Mucosa of rectum (tissue), 2 donors: ENCODE data around the gene KCNIP3.

Experiments
- H3K27ac ChIP-seq, 2 donors: one replicate each; pipeline ENCODE4 v1.7.0; 2013; ENCODE audit warnings: inconsistent platforms in 2 of 2, low read depth in 2 of 2, low read length in 2 of 2
- H3K27me3 ChIP-seq, 2 donors: one replicate each; pipeline ENCODE4 v1.7.0; 2013; ENCODE audit warnings: low read length in 2 of 2; ENCODE audit not compliant: control insufficient read depth in 2 of 2, insufficient read depth in 2 of 2
- H3K36me3 ChIP-seq, 2 donors: one replicate each; pipeline ENCODE4 v1.7.0; 2013; ENCODE audit warnings: low read length in 2 of 2; ENCODE audit not compliant: control insufficient read depth in 2 of 2, insufficient read depth in 2 of 2
- H3K4me1 ChIP-seq, 2 donors: one replicate each; pipeline ENCODE4 v1.7.0; 2013; ENCODE audit warnings: low read length in 2 of 2, mild to moderate bottlenecking in 1 of 2; ENCODE audit not compliant: control insufficient read depth in 2 of 2, insufficient read depth in 2 of 2
- H3K4me3 ChIP-seq, 2 donors: one replicate each; pipeline ENCODE4 v1.7.0; 2013; ENCODE audit warnings: low read length in 2 of 2
- H3K9ac ChIP-seq, 2 donors: one replicate each; pipeline ENCODE4 v1.7.0; 2013; ENCODE audit warnings: low read length in 2 of 2, low read depth in 1 of 2, mild to moderate bottlenecking in 1 of 2
- H3K9me3 ChIP-seq, 2 donors: one replicate each; pipeline ENCODE4 v1.7.0; 2013; ENCODE audit warnings: low read length in 2 of 2; ENCODE audit not compliant: control insufficient read depth in 2 of 2
- donor health status: healthy.
- donor health status: Normal muscosa, but diverticular disease.

The KCNIP3 gene

DNA sequence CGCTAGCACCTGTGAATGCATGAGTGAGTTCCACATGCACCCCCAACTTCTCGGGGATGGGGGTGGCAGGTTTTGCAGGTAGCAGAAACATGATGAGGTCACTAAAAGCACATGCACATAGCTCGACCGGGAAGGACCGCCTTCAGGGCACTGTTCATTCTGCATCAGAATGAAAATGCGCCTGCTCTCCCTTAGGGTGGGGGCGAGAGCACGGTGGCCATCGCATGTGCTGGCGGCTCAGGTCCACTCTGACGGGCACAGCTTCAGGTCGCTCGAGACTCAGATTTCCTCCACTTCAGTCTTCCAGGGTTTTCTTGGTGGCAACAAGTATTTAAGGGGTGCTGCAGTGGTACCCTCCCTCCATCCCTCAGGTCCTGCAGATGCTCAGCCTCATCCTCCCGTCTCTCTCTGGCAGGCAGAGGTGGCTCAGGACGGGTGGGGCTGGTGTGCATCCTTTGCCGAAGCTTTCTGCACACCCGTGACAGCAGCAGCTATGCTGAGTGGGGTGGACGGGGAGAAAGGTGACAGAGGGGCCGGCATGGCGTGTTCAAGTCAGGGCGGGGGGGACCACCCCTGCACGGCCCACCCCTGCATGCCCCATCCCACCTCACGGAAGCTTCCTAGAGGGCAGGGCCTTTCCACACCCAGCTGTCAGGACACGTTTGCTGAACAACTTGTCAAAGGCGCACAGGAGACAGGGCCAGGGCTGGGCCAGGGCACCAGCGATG, 14.8 kb downstream of the KCNIP3 start:
- Histone ChIP-seq H3K4me3 (no peak overlapping the region), H3K9ac (no peak overlapping the region), H3K9me3 (no peaks in the 10 kb centered on the region), H3K27ac (no peak overlapping the region), H3K36me3 (no peaks in the 10 kb centered on the region), H3K27me3 (no peaks in the 10 kb centered on the region), H3K4me1 (peaks cover 0 to 8% of the 10 kb centered on the region in 2 donors)

DNA sequence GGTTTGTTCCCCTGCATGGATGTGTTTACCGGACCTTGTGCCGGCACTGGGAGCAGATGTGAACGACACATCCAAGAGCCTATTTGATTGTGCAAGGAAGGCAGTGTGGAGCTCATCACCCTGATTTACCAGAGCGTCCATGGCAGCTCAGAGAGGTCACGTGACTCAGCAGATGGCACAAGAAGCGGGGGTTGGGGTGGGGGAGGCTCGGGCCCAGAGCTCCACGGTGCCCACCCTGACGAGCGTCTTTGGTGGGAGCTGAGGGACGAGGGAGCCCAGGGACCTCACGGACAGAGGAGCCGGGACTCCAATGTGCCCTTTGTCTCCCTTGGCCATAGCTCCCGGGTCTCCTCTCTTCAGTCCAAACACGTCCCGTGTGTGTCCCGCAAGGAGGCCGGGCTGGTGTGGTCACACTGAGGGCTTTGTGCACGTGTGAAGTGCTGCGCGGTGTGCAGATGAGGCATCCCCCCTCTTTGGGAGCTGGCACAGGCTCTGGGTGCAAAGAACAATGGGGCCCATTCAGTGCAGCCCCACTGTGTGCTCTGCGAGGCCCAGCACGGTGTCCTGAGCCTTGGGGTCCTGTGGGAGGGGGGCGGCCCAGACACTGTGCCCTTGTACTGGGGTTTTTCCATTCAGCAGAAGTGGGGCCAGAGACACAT, 15.5 kb downstream of the KCNIP3 start:
- Histone ChIP-seq H3K36me3 (no peaks in the 10 kb centered on the region), H3K27ac (no peak overlapping the region), H3K27me3 (no peaks in the 10 kb centered on the region), H3K4me3 (no peak overlapping the region), H3K4me1 (peaks cover 0 to 8% of the 10 kb centered on the region in 2 donors), H3K9me3 (no peaks in the 10 kb centered on the region), H3K9ac (no peak overlapping the region)

DNA sequence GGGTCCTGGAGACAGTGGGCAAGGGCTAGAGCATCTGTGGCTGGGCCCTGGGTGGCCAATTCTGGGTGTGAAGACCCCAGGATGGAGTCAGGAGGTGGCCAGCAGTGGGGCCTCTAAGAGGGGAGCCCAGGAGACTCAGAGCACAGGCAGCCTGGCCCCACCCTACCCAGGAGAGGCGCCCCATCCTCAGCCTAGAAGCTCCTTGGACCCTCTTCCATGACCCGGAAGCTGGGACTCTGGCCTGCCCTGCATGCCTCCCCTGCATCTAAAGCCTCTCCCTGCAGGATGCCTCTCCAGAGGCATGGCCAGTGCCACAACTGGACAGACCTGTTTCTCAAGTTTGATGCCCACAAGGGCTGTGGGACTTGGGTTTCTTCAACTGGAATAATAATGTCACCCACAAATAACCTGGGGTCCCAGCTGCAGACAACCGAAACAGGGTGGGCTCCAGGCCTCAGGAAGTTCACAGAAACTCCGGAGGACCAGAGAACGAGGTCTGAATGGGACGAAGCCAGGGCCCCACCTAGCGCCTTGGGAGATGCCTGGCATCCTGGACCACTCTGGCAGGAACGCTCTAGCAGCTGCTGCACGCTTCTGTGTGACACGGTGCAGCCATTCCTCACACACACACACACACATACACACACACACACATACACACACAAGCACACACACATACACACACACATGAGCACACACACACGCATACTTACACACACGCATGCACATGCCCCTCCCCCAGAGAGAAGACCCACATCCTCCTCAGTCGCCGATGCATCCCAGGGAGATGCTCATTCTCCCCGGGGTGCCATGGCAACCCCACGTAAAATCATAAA, 16.4 kb downstream of the KCNIP3 start:
- H3K36me3 ChIP-seq, result no peaks in the 10 kb centered on the region
- no peak overlapping the region for H3K4me3 ChIP-seq
- H3K4me1 ChIP-seq, result peaks cover 0 to 7% of the 10 kb centered on the region in 2 donors
- H3K9me3 ChIP-seq, result no peaks in the 10 kb centered on the region
- H3K27me3 ChIP-seq, result no peaks in the 10 kb centered on the region
- H3K9ac ChIP-seq, result no peak overlapping the region
- H3K27ac ChIP-seq, result no peak overlapping the region

GRCh38 chr2:95314598-95314963, 17.4 kb downstream of the KCNIP3 start:
- Histone ChIP-seq H3K27me3 (no peaks in the 10 kb centered on the region), H3K4me1 (no peaks in the 10 kb centered on the region), H3K36me3 (no peaks in the 10 kb centered on the region), H3K9me3 (no peaks in the 10 kb centered on the region), H3K27ac (no peak overlapping the region), H3K9ac (no peak overlapping the region), H3K4me3 (no peak overlapping the region)

- Histone ChIP-seq H3K27ac (no peak overlapping the region), H3K4me1 (no peaks in the 10 kb centered on the region), H3K4me3 (no peak overlapping the region), H3K27me3 (no peaks in the 10 kb centered on the region), H3K36me3 (no peaks in the 10 kb centered on the region), H3K9ac (no peak overlapping the region), H3K9me3 (no peaks in the 10 kb centered on the region)
Observed at GRCh38 chr2:95314964-95315611, 17.9 kb downstream of the KCNIP3 start.

- H3K27me3 ChIP-seq, result no peaks in the 10 kb centered on the region
- no peaks in the 10 kb centered on the region for H3K4me1 ChIP-seq
- H3K4me3 ChIP-seq, result no peak overlapping the region
- H3K9ac ChIP-seq, result no peak overlapping the region
- H3K36me3 ChIP-seq, result no peaks in the 10 kb centered on the region
- no peak overlapping the region for H3K27ac ChIP-seq
- H3K9me3 ChIP-seq, result no peaks in the 10 kb centered on the region
Observed at GRCh38 chr2:95315801-95316411, 18.8 kb downstream of the KCNIP3 start.

- no peaks in the 10 kb centered on the region for H3K36me3 ChIP-seq
- H3K9ac ChIP-seq, result no peak overlapping the region
- H3K27me3 ChIP-seq, result no peaks in the 10 kb centered on the region
- no peak overlapping the region for H3K27ac ChIP-seq
- no peaks in the 10 kb centered on the region for H3K4me1 ChIP-seq
- H3K9me3 ChIP-seq, result no peaks in the 10 kb centered on the region
- no peak overlapping the region for H3K4me3 ChIP-seq
Observed at GRCh38 chr2:95316466-95317122, 19.4 kb downstream of the KCNIP3 start.

GRCh38 chr2:95317123-95317500, 20.0 kb downstream of the KCNIP3 start:
- no peak overlapping the region for H3K9ac ChIP-seq
- H3K9me3 ChIP-seq, result no peaks in the 10 kb centered on the region
- H3K36me3 ChIP-seq, result no peaks in the 10 kb centered on the region
- H3K4me3 ChIP-seq, result no peak overlapping the region
- H3K27me3 ChIP-seq, result no peaks in the 10 kb centered on the region
- H3K4me1 ChIP-seq, result no peaks in the 10 kb centered on the region
- no peak overlapping the region for H3K27ac ChIP-seq

DNA sequence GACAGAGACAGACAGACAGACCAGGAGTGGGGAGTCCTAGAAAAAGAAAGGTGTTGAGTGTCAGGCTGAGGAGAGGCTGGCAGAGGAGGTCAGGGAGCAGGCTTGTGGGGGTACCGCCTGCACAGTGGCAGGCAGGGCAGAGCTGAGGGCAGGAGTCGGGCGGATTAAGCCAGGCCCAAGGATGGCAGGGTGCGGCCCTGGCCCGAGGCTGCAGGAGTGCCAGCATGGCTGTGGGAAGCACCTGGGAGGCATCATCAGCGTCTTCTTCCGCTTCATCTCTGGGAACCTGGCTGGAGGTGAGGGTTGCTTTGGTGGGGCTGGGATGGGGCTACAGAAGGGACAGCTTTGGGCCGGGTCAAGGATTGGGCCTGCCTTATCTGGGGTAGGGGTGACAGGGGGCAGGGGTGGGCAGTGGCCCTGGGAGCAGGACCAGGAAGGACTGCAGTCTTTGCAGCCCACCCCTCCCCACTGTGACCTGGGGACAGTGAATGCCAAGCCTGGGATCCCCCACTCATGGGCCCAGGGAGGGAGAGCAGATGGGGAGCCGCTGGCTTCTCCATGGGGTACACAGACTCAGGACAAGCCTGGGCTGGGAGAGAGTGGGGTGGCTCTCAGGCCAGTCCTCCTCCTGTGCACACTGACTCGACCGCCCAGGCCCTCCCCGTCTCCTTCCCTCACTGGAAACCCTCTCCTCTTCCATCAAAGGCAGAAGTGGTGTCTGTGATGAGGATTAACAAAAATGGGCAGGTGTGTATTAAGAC, 20.7 kb downstream of the KCNIP3 start:
- Histone ChIP-seq H3K4me1 (no peaks in the 10 kb centered on the region), H3K36me3 (no peaks in the 10 kb centered on the region), H3K9ac (no peak overlapping the region), H3K4me3 (no peak overlapping the region), H3K27ac (no peak overlapping the region), H3K27me3 (no peaks in the 10 kb centered on the region), H3K9me3 (no peaks in the 10 kb centered on the region)
